HG02763 (cell line): Measurements from ENCODE around the gene DHRSX.
"Not testable (repeated sequence)": the region's sequence is repeated elsewhere in the genome, so short reads cannot be mapped to it uniquely, and the experiment has no call there.

ENCODE experiments used
- ATAC-seq: cut with Tn5 transposase; IDR thresholded peaks from one replicate; pipeline ENCODE4 v1.9.1; 2021; ENCODE audit warnings: mild to moderate bottlenecking, moderate library complexity; ENCODE audit not compliant: unreplicated experiment

The DHRSX gene

GRCh38 chrX:2240761-2241160 is 260.0 kb downstream of the DHRSX start:
- ATAC-seq, result not testable (repeated sequence)

GRCh38 chrX:2237976-2238375 is 262.8 kb downstream of the DHRSX start:
- no peak for ATAC-seq

DNA sequence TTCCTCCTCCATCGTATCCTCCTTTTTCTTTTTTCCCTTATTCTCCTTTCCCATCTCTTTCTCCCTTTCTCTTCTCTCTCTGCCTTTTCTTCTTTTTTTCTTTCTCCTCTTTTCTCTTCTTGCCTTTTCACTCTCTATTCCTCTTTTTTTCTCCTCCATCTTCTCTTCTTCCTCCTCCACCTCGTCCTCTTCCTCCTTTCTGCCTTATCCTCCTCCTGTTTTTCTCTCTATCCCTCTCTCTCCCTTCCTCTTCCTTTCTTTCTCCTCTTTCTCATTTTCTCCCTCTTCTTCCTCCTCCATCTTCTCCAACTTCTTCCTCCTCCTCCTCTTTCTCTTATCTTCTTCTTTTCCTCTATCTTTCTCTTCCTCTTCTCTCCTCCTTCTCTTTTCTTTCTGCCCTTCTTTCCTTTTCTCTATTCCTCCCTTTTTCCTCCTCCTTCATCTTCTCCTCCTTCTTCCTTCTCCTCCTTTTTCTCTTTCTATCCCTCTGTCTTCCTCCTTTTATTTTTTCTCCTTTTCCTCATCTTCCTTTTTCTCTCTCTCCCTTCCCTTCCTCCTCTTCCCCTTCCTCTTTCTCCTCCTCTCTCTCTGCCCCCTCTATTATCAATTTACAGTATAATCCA is 269.1 kb downstream of the DHRSX start:
- ATAC-seq, result no peak

GRCh38 chrX:2230457-2230856 is 270.3 kb downstream of the DHRSX start:
- ATAC-seq, result no peak

GRCh38 chrX:2228536-2228935 is 272.2 kb downstream of the DHRSX start:
- ATAC-seq, result no peak

DNA sequence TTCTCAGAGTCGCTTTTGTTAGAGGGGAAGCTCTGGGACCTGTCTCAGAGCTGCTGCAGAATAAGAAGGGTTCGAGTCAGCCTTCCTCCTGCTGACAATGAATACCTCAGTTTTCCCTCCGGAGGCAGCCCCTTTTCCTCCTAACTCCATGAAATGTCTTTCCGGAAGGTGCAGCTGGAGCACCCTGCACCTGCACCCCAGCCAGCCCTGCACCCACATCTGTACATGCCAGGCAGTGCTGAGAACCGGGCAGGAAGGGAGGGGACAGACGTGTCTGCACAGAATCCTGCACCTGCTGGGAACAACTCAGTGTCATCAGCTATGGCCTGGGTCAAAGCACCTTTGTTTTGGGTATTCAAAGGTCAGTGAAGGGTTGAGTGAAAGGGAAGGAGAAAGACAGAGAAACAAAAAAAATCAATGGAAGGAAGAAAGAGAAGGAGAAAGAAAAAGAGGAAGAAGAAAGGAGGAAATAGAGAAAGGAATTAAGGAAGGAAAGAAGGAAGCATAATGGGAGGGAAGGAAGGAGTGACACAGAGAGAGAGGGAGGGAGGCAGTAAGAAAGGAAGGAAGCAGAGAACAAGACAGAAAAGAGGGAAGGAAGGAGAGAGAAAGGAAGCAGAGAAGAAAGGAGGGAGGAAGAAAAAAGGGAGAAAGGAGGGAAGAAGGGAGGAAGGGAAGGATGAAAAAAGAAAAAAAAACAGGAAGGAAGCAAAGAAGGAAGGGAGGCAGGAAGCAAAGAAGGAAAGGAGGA is 273.7 kb downstream of the DHRSX start:
- no peak for ATAC-seq

- no peak for ATAC-seq
Measured at GRCh38 chrX:2226182-2226581, 274.6 kb downstream of the DHRSX start.

- ATAC-seq, result no peak
Measured at GRCh38 chrX:2224597-2225235, 276.1 kb downstream of the DHRSX start.

DNA sequence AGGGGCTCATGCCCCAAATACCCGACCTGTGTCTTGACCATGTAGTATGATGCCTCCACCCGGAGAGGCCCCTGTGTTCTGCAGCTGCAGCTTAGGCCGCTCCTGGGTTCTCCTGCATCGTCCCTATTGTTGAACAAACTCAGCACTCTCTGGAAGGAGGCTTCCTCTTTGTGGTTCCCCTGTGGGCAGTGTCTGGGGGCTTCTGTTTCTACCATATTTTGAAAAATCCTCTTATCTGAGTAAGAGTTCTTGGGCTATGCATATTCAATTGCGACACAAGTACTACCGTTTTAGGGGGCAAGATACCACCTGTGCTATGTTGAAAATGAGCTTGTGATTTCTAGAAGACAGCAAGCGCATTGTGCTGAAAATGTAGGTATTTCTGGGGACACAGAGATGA is 276.6 kb downstream of the DHRSX start:
- ATAC-seq, result no peak

- ATAC-seq, result peak; percentile 75
Measured at GRCh38 chrX:2220829-2221567, 279.8 kb downstream of the DHRSX start.

GRCh38 chrX:2220296-2220695 is 280.5 kb downstream of the DHRSX start:
- ATAC-seq, result no peak

GRCh38 chrX:2214138-2214823 is 286.5 kb downstream of the DHRSX start:
- ATAC-seq, result not testable (repeated sequence)

- ATAC-seq, result not testable (repeated sequence)
Measured at GRCh38 chrX:2211667-2212066, 289.1 kb downstream of the DHRSX start.

- no peak for ATAC-seq
Measured at GRCh38 chrX:2193273-2193592, 307.5 kb downstream of the DHRSX start.

- no peak for ATAC-seq
Measured at GRCh38 chrX:2192584-2193272, 308.0 kb downstream of the DHRSX start.

GRCh38 chrX:2188840-2189239 is 311.9 kb downstream of the DHRSX start:
- ATAC-seq, result no peak

DNA sequence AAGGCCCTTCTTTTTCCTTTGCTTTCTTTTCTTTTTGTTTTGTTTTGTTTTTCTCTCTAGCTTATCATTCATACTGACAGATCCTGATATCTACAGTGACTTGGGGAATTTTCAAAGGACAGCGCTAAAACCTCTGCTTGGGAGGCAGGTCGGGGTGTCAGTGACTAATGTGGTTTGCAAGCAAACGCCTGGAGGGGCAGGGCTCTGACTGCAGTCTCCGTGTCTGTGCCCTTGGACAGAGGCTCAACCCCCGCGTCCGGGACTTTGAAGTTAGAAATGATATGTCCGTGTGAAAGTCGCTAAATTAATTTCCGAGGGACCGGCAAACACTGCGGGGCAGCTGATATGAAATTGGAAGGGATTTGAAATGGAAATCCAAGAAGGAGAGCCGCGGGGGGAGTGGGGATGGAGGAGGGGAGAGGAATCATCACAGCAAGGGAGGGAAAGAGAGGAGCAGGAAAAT is 312.4 kb downstream of the DHRSX start:
- no peak for ATAC-seq

DNA sequence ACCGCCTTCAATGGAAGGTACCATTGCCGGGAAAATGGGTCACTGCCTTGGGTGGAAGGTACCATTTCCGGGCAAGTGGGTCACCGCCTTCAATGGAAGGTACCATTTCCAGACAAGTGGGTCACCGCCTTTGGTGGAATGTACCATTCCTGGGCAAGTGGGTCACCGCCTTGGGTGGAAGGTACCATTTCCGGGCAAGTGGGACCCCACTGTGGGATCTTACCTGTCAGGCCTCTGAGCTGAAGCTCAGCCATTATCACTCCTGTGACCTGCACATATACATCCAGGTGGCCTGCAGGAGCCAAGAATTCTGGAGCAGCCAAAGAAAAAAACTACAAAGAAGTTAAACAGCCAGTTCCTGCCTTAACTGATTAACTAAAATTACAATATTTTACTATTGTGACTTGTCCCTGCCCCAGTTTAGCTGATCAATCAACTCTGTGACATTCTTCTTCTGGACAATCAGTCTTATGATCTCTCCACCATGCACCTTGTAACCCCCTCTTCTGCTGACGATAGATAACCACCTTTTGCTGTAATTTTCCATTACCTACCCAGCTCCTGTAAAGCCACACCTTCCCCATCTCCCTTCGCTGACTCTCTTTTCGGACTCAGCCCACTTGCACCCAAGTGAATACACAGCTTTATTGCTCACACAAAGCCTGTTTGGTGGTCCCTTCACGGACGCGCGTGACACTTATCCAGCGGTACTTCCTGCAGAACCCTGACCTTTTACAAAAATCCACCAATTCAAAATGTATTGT is 313.2 kb downstream of the DHRSX start:
- ATAC-seq, result no peak

GRCh38 chrX:2185341-2186082 is 315.3 kb downstream of the DHRSX start:
- ATAC-seq, result no peak
